Prostate gland (tissue), 2 donors: Measurements from ENCODE around the gene PDE5A.

ENCODE experiments used
- CTCF ChIP-seq, 4 experiments: fragments of 200-600 bp in 2 of 4; fragments of 450-650 bp in 2 of 4; sonication (generic) in 2 of 4; IDR thresholded peaks; 1 replicate in 3 of 4; 2 replicates in 1 of 4; pipeline ENCODE4 v1.5.1; 2016 to 2019; ENCODE audit warnings: antibody characterized with exemption in 4 of 4, mild to moderate bottlenecking in 2 of 4, moderate library complexity in 2 of 4
- POLR2A ChIP-seq: fragments of 450-650 bp; IDR thresholded peaks from one replicate; pipeline ENCODE4 v1.6.1; 2016; ENCODE audit warnings: antibody characterized with exemption, mild to moderate bottlenecking
- POLR2AphosphoS5 ChIP-seq: sonication (generic); formaldehyde crosslinking; IDR thresholded peaks from one replicate; pipeline ENCODE4 v1.6.1; 2017; ENCODE audit warnings: antibody characterized with exemption

- TF ChIP-seq POLR2AphosphoS5: no peak
- TF ChIP-seq POLR2A: no peak
- no peak for TF ChIP-seq CTCF (IDR thresholded peaks at IDR 0.05)
These were observed 28.6 kb upstream of the PDE5A start for GRCh38 chr4:119657111-119657611.
